Neural cell (in vitro differentiated cells): ENCODE results near the gene FSCB.

ENCODE experiments used
- EZH2 ChIP-seq: fragments of 200-600, 300-800 bp; shearing (Covaris generic), sonication (generic); IDR thresholded peaks from 2 replicates; pipeline ENCODE4 v1.6.1; 2014; ENCODE audit warnings: antibody characterized with exemption, low read length, borderline replicate concordance, mild to moderate bottlenecking; ENCODE audit not compliant: insufficient read depth, poor library complexity, severe bottlenecking
- MXI1 ChIP-seq: fragments of 450-650 bp; conservative IDR thresholded peaks from 2 replicates; pipeline ENCODE4 v1.6.1; 2014; ENCODE audit warnings: antibody characterized with exemption, mild to moderate bottlenecking; ENCODE audit not compliant: poor library complexity, severe bottlenecking
- TF ChIP-seq, protein P1 (sequence below): fragments of 450-650 bp; IDR thresholded peaks from 2 replicates; pipeline ENCODE4 v1.5.1; 2014; ENCODE audit warnings: antibody characterized with exemption, mild to moderate bottlenecking, moderate library complexity; ENCODE audit not compliant: poor library complexity, severe bottlenecking
- TF ChIP-seq, protein P2 (sequence below): IDR thresholded peaks from 2 replicates; pipeline ENCODE4 v1.6.1; 2012; ENCODE audit warnings: borderline replicate concordance

DNA sequence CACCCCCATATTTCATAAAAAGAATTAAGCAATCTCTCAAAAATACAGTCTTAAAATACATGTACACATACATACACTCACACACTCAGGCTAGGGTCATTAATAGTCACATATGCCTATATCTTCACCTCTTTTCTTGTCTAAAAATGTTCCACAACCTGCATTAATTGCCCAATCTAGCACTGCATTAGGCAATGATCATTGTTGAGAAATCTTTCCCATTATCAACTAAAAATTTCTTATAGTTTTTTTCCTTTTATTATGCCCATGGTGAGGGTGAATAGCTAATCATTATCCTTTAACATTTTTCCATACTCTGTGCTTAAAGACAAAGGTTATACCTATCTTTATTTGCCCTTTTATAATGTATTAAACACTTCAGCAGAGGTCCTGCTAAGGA is 38.3 kb downstream of the FSCB start:
- TF ChIP-seq EZH2 (no peak), MXI1 (no peak)
- TF ChIP-seq, protein P1, sequence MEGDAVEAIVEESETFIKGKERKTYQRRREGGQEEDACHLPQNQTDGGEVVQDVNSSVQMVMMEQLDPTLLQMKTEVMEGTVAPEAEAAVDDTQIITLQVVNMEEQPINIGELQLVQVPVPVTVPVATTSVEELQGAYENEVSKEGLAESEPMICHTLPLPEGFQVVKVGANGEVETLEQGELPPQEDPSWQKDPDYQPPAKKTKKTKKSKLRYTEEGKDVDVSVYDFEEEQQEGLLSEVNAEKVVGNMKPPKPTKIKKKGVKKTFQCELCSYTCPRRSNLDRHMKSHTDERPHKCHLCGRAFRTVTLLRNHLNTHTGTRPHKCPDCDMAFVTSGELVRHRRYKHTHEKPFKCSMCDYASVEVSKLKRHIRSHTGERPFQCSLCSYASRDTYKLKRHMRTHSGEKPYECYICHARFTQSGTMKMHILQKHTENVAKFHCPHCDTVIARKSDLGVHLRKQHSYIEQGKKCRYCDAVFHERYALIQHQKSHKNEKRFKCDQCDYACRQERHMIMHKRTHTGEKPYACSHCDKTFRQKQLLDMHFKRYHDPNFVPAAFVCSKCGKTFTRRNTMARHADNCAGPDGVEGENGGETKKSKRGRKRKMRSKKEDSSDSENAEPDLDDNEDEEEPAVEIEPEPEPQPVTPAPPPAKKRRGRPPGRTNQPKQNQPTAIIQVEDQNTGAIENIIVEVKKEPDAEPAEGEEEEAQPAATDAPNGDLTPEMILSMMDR: no peak
- TF ChIP-seq, protein P2, sequence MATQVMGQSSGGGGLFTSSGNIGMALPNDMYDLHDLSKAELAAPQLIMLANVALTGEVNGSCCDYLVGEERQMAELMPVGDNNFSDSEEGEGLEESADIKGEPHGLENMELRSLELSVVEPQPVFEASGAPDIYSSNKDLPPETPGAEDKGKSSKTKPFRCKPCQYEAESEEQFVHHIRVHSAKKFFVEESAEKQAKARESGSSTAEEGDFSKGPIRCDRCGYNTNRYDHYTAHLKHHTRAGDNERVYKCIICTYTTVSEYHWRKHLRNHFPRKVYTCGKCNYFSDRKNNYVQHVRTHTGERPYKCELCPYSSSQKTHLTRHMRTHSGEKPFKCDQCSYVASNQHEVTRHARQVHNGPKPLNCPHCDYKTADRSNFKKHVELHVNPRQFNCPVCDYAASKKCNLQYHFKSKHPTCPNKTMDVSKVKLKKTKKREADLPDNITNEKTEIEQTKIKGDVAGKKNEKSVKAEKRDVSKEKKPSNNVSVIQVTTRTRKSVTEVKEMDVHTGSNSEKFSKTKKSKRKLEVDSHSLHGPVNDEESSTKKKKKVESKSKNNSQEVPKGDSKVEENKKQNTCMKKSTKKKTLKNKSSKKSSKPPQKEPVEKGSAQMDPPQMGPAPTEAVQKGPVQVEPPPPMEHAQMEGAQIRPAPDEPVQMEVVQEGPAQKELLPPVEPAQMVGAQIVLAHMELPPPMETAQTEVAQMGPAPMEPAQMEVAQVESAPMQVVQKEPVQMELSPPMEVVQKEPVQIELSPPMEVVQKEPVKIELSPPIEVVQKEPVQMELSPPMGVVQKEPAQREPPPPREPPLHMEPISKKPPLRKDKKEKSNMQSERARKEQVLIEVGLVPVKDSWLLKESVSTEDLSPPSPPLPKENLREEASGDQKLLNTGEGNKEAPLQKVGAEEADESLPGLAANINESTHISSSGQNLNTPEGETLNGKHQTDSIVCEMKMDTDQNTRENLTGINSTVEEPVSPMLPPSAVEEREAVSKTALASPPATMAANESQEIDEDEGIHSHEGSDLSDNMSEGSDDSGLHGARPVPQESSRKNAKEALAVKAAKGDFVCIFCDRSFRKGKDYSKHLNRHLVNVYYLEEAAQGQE: no peak
